Trophoblast cell (in vitro differentiated cells and primary cell): Measurements from ENCODE around the gene MBD3L3.

ENCODE experiments used
- DNase-seq, 2 donors: peaks; one replicate each; pipeline ENCODE4 v3.0.0-alpha.2; 2016
- H2AFZ ChIP-seq: 2 replicates; pipeline ENCODE4 v1.6.1; 2013; ENCODE audit warnings: low read length, moderate library complexity, mild to moderate bottlenecking; ENCODE audit not compliant: insufficient read depth, poor library complexity
- H2AK5ac ChIP-seq: 2 replicates; pipeline ENCODE4 v1.6.1; 2013; ENCODE audit warnings: mild to moderate bottlenecking, low read length
- H2BK120ac ChIP-seq: 2 replicates; pipeline ENCODE4 v1.6.1; 2013; ENCODE audit warnings: low read length, mild to moderate bottlenecking, moderate library complexity; ENCODE audit not compliant: insufficient read depth, poor library complexity
- H2BK12ac ChIP-seq: 2 replicates; pipeline ENCODE4 v1.6.1; 2013; ENCODE audit warnings: mild to moderate bottlenecking, low read length, moderate library complexity
- H2BK5ac ChIP-seq: 2 replicates; pipeline ENCODE4 v1.6.1; 2013; ENCODE audit warnings: low read length, low read depth, moderate library complexity, mild to moderate bottlenecking; ENCODE audit not compliant: poor library complexity
- H3K14ac ChIP-seq: 2 replicates; pipeline ENCODE4 v1.6.1; 2013; ENCODE audit warnings: mild to moderate bottlenecking, low read length
- H3K18ac ChIP-seq: 2 replicates; pipeline ENCODE4 v1.6.1; 2013; ENCODE audit warnings: mild to moderate bottlenecking, low read length
- H3K23ac ChIP-seq: 2 replicates; pipeline ENCODE4 v1.6.1; 2013; ENCODE audit warnings: low read length
- H3K27ac ChIP-seq: 2 replicates; pipeline ENCODE4 v1.5.1; 2013; ENCODE audit warnings: low read depth, mild to moderate bottlenecking, inconsistent platforms, low read length, moderate library complexity
- H3K27me3 ChIP-seq: 2 replicates; pipeline ENCODE4 v1.6.1; 2013; ENCODE audit warnings: inconsistent platforms, mild to moderate bottlenecking, low read length, moderate library complexity; ENCODE audit not compliant: insufficient read depth
- H3K36me3 ChIP-seq, 2 experiments: 1 replicate in 1 of 2; 2 replicates in 1 of 2; pipeline ENCODE4 v1.6.1; 2013; ENCODE audit warnings: low read length in 2 of 2, mild to moderate bottlenecking in 2 of 2, moderate library complexity in 1 of 2; ENCODE audit not compliant: insufficient read depth in 2 of 2, control insufficient read depth in 1 of 2
- H3K4ac ChIP-seq: 2 replicates; pipeline ENCODE4 v1.6.1; 2013; ENCODE audit warnings: low read depth, mild to moderate bottlenecking, low read length, moderate library complexity
- H3K4me1 ChIP-seq, 2 experiments: 1 replicate in 1 of 2; 2 replicates in 1 of 2; pipeline ENCODE4 v1.6.1; 2013; ENCODE audit warnings: low read length in 2 of 2, mild to moderate bottlenecking in 2 of 2, moderate library complexity in 1 of 2; ENCODE audit not compliant: insufficient read depth in 2 of 2, control insufficient read depth in 1 of 2
- H3K4me2 ChIP-seq: 2 replicates; pipeline ENCODE4 v1.6.1; 2013; ENCODE audit warnings: inconsistent platforms, mild to moderate bottlenecking, low read length, moderate library complexity
- H3K4me3 ChIP-seq: 2 replicates; pipeline ENCODE4 v1.5.1; 2013; ENCODE audit warnings: mild to moderate bottlenecking, low read depth, low read length, inconsistent platforms
- H3K79me1 ChIP-seq: one replicate; pipeline ENCODE4 v1.6.1; 2013; ENCODE audit warnings: low read length
- H3K79me2 ChIP-seq: 2 replicates; pipeline ENCODE4 v1.6.1; 2013; ENCODE audit warnings: low read length, mild to moderate bottlenecking; ENCODE audit not compliant: control insufficient read depth, insufficient read depth, poor library complexity
- H3K9ac ChIP-seq: 2 replicates; pipeline ENCODE4 v1.6.1; 2013; ENCODE audit warnings: mild to moderate bottlenecking, low read length
- H3K9me3 ChIP-seq: 2 replicates; pipeline ENCODE4 v1.6.1; 2013; ENCODE audit warnings: low read depth, mild to moderate bottlenecking, control low read depth, inconsistent platforms, low read length; ENCODE audit not compliant: insufficient read depth
- H4K12ac ChIP-seq: 2 replicates; pipeline ENCODE4 v1.6.1; 2013; ENCODE audit warnings: low read depth, mild to moderate bottlenecking, low read length, moderate library complexity
- H4K8ac ChIP-seq: 2 replicates; pipeline ENCODE4 v1.6.1; 2013; ENCODE audit warnings: low read depth, mild to moderate bottlenecking, low read length, moderate library complexity
- H4K91ac ChIP-seq: one replicate; pipeline ENCODE4 v1.6.1; 2013; ENCODE audit warnings: low read depth, mild to moderate bottlenecking, low read length, moderate library complexity
- WGBS: extraction: QIAGEN DNeasy Blood & Tissue Kit; methylation state at CpG from one replicate; pipeline ENCODE4 v1.1.7; 2013; ENCODE audit warnings: missing lambda C conversion rate; ENCODE audit not compliant: insufficient read length, insufficient coverage; ENCODE audit errors: extremely low coverage; 5-methylcytosine and 5-hydroxymethylcytosine counted together

Gene MBD3L3

GRCh38 chr19:7099597-7099921, 41.1 kb upstream of the MBD3L3 start:
- Histone ChIP-seq H3K79me2 (peaks cover 6% of the 10 kb centered on the region), H2BK5ac (no peak overlapping the region), H3K4me1 (peaks cover 4% of the 10 kb centered on the region in 2 experiments), H3K36me3 (no peaks in the 10 kb centered on the region), H3K9me3 (peaks cover 6% of the 10 kb centered on the region), H3K79me1 (peaks cover 8% of the 10 kb centered on the region), H3K4me3 (peak overlapping the region; percentile 78), H3K4me2 (peak overlapping the region; percentile 61), H3K23ac (no peak overlapping the region), H4K12ac (peak overlapping the region; percentile 67), H3K18ac (no peak overlapping the region), H3K9ac (no peak overlapping the region), H4K8ac (peak overlapping the region; percentile 87), H2BK120ac (no peak overlapping the region), H2AFZ (peak overlapping the region; percentile 65), H3K4ac (peak overlapping the region; percentile 41), H3K27me3 (no peaks in the 10 kb centered on the region), H3K14ac (no peak overlapping the region), H3K27ac (no peak overlapping the region), H2AK5ac (no peak overlapping the region), H2BK12ac (no peak overlapping the region), H4K91ac (no peak overlapping the region)
- DNase-seq, result no peak
- WGBS, result no CpG with 5 or more reads among the region's 9 CpGs

DNA sequence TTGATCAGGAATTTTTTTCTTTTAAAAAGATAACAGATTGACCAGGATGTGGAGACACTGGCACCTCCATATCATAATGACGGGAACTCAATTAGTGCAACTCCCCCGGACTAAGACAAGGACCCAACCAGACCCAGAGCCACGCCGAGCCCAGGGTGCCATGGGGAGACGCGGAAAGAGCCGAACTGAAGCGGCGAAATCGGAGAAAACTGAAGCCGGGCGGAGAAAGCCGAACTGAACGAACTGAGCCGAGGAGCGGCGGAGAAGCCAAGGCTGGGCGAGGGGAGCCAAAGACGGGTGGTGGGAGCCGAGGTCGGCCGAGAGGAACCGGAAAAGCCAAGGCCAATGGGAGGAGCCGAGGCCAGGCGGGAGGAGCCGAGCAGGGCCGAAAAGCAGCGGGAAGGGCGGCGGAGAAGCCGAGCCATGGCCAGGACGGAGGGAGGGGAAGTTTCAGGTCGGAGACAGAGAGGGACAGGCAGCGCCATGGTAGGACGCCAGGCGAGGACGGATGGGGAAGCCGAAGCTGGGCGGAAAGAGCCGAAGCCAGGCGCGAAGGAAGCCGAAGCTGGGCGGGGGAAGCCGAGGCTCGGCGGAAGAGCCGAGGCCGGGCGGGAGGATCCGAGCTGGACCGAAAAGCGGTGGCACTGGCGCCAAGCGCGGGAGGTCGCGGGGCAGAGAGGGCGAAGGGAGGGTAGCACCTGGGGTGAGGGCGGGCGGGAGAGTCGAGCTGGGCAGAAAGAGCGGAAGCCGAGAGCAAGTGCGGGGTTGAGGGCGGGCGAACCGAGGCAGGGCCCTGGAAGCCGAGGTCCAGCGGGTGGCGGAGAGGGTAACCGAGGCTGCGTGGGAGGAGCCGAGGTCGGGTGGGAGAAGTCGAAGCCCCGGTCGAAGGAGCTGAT, 40.5 kb upstream of the MBD3L3 start:
- Histone ChIP-seq H3K36me3 (no peaks in the 10 kb centered on the region), H3K23ac (no peak overlapping the region), H3K27me3 (no peaks in the 10 kb centered on the region), H2BK120ac (peak overlapping the region; percentile 82), H3K9ac (peak overlapping the region; percentile 78), H3K79me2 (peaks cover 6% of the 10 kb centered on the region), H2BK12ac (no peak overlapping the region), H3K79me1 (peaks cover 8% of the 10 kb centered on the region), H3K18ac (peak overlapping the region; percentile 89), H3K27ac (peak overlapping the region; percentile 94), H2AK5ac (no peak overlapping the region), H2AFZ (peak overlapping the region; percentile 65), H3K14ac (peak overlapping the region; percentile 96), H3K4me2 (peak overlapping the region; percentile 61), H3K4ac (peak overlapping the region; percentile 41), H3K9me3 (peaks cover 6% of the 10 kb centered on the region), H3K4me3 (peak overlapping the region; percentile 78), H2BK5ac (peak overlapping the region; percentile 93), H4K12ac (peak overlapping the region; percentile 80), H4K91ac (peak overlapping the region; percentile 91), H4K8ac (peak overlapping the region; percentile 87), H3K4me1 (peaks cover 4% of the 10 kb centered on the region in 2 experiments)
- no CpG with 5 or more reads among the region's 78 CpGs for WGBS
- DNase-seq, result peak; percentile 93 to 96

DNA sequence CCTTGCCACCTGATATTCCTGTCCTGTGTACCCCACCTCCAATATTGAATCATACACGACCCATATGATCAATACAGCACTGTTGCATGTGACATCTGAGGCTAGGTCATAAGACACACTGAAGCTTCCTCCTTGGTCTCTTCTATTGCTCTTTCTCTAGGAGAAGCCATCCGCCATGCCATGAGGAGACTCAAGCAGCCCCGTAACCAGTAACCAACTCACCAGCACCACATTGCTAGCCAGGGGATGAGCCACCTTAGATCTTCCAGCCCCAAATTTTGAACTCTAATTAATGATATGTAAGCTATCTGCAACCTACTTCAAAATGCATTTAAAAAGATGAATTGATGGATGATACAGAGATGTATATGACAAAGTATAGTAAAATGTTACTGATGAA, 39.6 kb upstream of the MBD3L3 start:
- Histone ChIP-seq H3K9ac (peak overlapping the region; percentile 9), H2BK12ac (no peak overlapping the region), H2BK5ac (no peak overlapping the region), H3K27ac (no peak overlapping the region), H4K12ac (no peak overlapping the region), H2BK120ac (no peak overlapping the region), H3K79me1 (peaks cover 8% of the 10 kb centered on the region), H3K18ac (no peak overlapping the region), H4K8ac (no peak overlapping the region), H3K4me2 (no peak overlapping the region), H4K91ac (no peak overlapping the region), H3K36me3 (no peaks in the 10 kb centered on the region), H3K79me2 (peaks cover 6% of the 10 kb centered on the region), H2AK5ac (no peak overlapping the region), H3K23ac (no peak overlapping the region), H3K4me1 (peaks cover 4% of the 10 kb centered on the region in 2 experiments), H3K27me3 (no peaks in the 10 kb centered on the region), H3K14ac (no peak overlapping the region), H2AFZ (no peak overlapping the region), H3K4ac (no peak overlapping the region), H3K9me3 (peaks cover 10% of the 10 kb centered on the region), H3K4me3 (no peak overlapping the region)
- no CpG with 5 or more reads among the region's 3 CpGs for WGBS
- no peak for DNase-seq

DNA sequence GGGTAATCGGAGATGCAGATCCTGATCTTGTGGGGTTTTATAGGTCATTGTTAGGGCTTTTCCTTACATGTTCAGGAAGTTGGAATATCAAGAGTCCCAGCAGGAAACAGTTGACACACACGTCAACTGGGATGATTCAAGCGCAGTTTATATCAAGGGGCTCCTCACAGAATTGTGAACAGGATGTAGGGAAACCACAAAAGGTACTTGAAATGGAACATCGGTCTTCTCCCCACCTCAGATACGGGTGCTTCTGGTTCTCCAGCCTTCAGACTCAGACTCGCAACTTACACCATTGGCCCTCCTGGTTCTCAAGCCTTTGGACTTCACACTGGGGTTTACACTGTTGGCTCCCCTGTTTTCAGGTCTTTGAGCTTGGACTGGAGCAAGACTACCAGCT, 30.5 kb upstream of the MBD3L3 start:
- no CpG with 5 or more reads among the region's 6 CpGs for WGBS
- H3K4me1 ChIP-seq, result no peaks in the 10 kb centered on the region

More for the DNA sequence above, 30.5 kb upstream of the MBD3L3 start:
- Histone ChIP-seq H3K36me3 (peaks cover 7 to 8% of the 10 kb centered on the region in 2 experiments), H2AK5ac (no peak overlapping the region), H3K14ac (no peak overlapping the region), H4K8ac (no peak overlapping the region), H3K79me2 (no peaks in the 10 kb centered on the region), H4K12ac (no peak overlapping the region), H2BK120ac (no peak overlapping the region), H2AFZ (no peak overlapping the region), H3K4me2 (no peak overlapping the region), H3K18ac (no peak overlapping the region), H3K23ac (no peak overlapping the region), H3K79me1 (no peaks in the 10 kb centered on the region), H2BK5ac (no peak overlapping the region), H3K9ac (no peak overlapping the region), H3K4ac (no peak overlapping the region), H3K27ac (no peak overlapping the region), H2BK12ac (no peak overlapping the region), H3K27me3 (peaks cover 2% of the 10 kb centered on the region), H3K9me3 (peaks cover 26% of the 10 kb centered on the region), H3K4me3 (no peak overlapping the region), H4K91ac (no peak overlapping the region)
- DNase-seq, result no peak
